Esophagus muscularis mucosa (tissue), 4 donors: ENCODE measurements around the gene BEST2. TPM values are rescaled to one million over a fixed set of nuclear protein-coding genes. Genes with fewer than 3 reads are reported as not detected.
A peak's percentile ranks its signal among the peaks of the same experiment; 100 is the strongest.

Experiments
- DNase-seq: peaks from one replicate; pipeline ENCODE4 v3.0.0-alpha.2; 2017; ENCODE audit errors: extremely low spot score
- H3K27ac ChIP-seq, 4 donors: fragments of 200-600 bp; sonication (generic); replicated peaks in 1 of 4; 1 replicate in 3 of 4; 2 replicates in 1 of 4; pipeline ENCODE4 v1.5.1; 2016 to 2019; ENCODE audit warnings: mild to moderate bottlenecking in 1 of 4
- H3K27me3 ChIP-seq, 4 donors: fragments of 200-600 bp; sonication (generic); one replicate each; pipeline versions ENCODE4 v1.5.1 to v1.6.0; 2016 to 2019
- H3K36me3 ChIP-seq, 4 donors: fragments of 200-600 bp; sonication (generic); one replicate each; pipeline ENCODE4 v1.5.1; 2016 to 2019
- H3K4me1 ChIP-seq, 4 donors: fragments of 200-600 bp; sonication (generic); one replicate each; pipeline ENCODE4 v1.5.1; 2016 to 2019
- H3K4me3 ChIP-seq, 4 donors: fragments of 200-600 bp; sonication (generic); 1 replicate in 2 of 4; 2 replicates in 2 of 4; pipeline ENCODE4 v1.5.1; 2016 to 2019; ENCODE audit warnings: mild to moderate bottlenecking in 4 of 4, moderate library complexity in 1 of 4
- H3K9me3 ChIP-seq, 4 donors: fragments of 200-600 bp; sonication (generic); 1 replicate in 3 of 4; 2 replicates in 1 of 4; pipeline ENCODE4 v1.5.1; 2016 to 2019
- CTCF ChIP-seq, 3 experiments: fragments of 200-600 bp in 2 of 3; fragments of 450-650 bp in 1 of 3; sonication (generic) in 2 of 3; IDR thresholded peaks; one replicate each; pipeline ENCODE4 v1.5.1; 2017 to 2019; ENCODE audit warnings: antibody characterized with exemption in 3 of 3, mild to moderate bottlenecking in 2 of 3, moderate library complexity in 1 of 3
- EP300 ChIP-seq: sonication (generic); formaldehyde crosslinking; IDR thresholded peaks from one replicate; pipeline ENCODE4 v1.6.1; 2017; ENCODE audit warnings: antibody characterized with exemption
- POLR2A ChIP-seq: fragments of 450-650 bp; IDR thresholded peaks from one replicate; pipeline ENCODE4 v1.6.1; 2017; ENCODE audit warnings: antibody characterized with exemption, moderate library complexity, mild to moderate bottlenecking, low read depth
- POLR2AphosphoS5 ChIP-seq, 2 donors: sonication (generic); formaldehyde crosslinking; IDR thresholded peaks; one replicate each; pipeline ENCODE4 v1.6.1; 2017; ENCODE audit warnings: antibody characterized with exemption in 2 of 2
- WGBS: methylation state at CpG from one replicate; pipeline ENCODE4 v1.1.5; 2018; 5-methylcytosine and 5-hydroxymethylcytosine counted together
- intact Hi-C: fragments of 100-400 bp; cut with DNase I; formaldehyde crosslinking; loops from one replicate; pipeline ENCODE4 v1.15.1; 2023
- total RNA-seq, 4 donors: library from RNA; depleted of rRNA; stranded (reverse); fragments of >200 nt; gene quantifications; one replicate each; pipeline versions ENCODE4 v1.1.0 to v1.2.1, GENCODE V29; 2016

Gene BEST2
- total RNA-seq, 4 donors from 2014 or later: not detected

GRCh38 chr19:12793290-12794195, 42.0 kb downstream of the BEST2 start:
- TF ChIP-seq POLR2A (peak; percentile 54), POLR2AphosphoS5 (IDR thresholded peaks at IDR 0.05) (peak in 1 of 2 donors; percentile 96), CTCF (IDR thresholded peaks at IDR 0.05) (peak in 1 of 3 experiments; percentile 20), EP300 (peak; percentile 96)
- WGBS: under 1% methylated on average over 23 of the region's 81 CpGs

GRCh38 chr19:12794196-12794941, 42.8 kb downstream of the BEST2 start:
- H3K27me3 ChIP-seq: no peaks in the 10 kb centered on the region
- TF ChIP-seq POLR2AphosphoS5 (IDR thresholded peaks at IDR 0.05) (no peak), CTCF (IDR thresholded peaks at IDR 0.05) (peak in 1 of 3 experiments; percentile 21)
- peak overlapping the region; percentile 97 to 99 (median 99) for H3K27ac ChIP-seq
- intact Hi-C loops: no loop called here
- H3K4me1 ChIP-seq: peaks cover 19 to 39% (median 37%) of the 10 kb centered on the region in 4 donors
- DNase-seq: no peak
- H3K36me3 ChIP-seq: peaks cover 4 to 32% (median 15%) of the 10 kb centered on the region in 4 donors
- peak overlapping the region; percentile 87 to 97 (median 90) for H3K4me3 ChIP-seq
- 71% methylated on average over 7 of the region's 7 CpGs for WGBS
- H3K9me3 ChIP-seq: peaks cover 0 to 3% (median 0%) of the 10 kb centered on the region in 4 donors

More at GRCh38 chr19:12793290-12794195, 42.0 kb downstream of the BEST2 start:
- Histone ChIP-seq H3K27me3 (no peaks in the 10 kb centered on the region), H3K9me3 (peaks cover 0 to 3% (median 0%) of the 10 kb centered on the region in 4 donors), H3K4me3 (peak overlapping the region; percentile 87 to 97 (median 90)), H3K36me3 (peaks cover 0 to 23% (median 8%) of the 10 kb centered on the region in 4 donors), H3K4me1 (peaks cover 27 to 47% (median 45%) of the 10 kb centered on the region in 4 donors), H3K27ac (peak overlapping the region; percentile 97 to 99 (median 99))
- DNase-seq: peak; percentile 99
- intact Hi-C loops: no loop called here

DNA sequence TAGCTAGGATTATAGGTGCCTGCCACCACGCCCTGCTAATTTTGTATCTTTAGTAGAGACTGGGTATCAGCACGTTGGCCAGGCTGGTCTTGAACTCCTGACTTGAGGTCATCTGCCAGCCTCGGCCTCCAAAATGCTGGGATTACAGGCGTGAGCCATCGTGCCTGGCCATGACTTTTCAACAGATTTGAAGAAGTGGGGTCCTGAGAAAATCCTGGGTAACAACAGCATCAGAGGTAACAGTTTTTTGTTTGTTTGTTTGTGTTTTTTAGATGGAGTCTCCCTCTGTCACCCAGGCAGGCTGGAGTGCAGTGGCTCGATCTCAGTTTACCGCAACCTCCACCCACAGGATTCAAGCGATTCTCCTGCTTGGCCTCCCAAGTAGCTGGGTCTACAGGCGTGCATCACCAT, 43.4 kb downstream of the BEST2 start:
- Histone ChIP-seq H3K4me1 (peaks cover 22 to 40% (median 38%) of the 10 kb centered on the region in 4 donors), H3K27ac (peak overlapping the region; percentile 97 to 99 (median 99)), H3K9me3 (peaks cover 0 to 3% (median 0%) of the 10 kb centered on the region in 4 donors), H3K27me3 (no peaks in the 10 kb centered on the region), H3K36me3 (peaks cover 6 to 38% (median 21%) of the 10 kb centered on the region in 4 donors), H3K4me3 (no peak overlapping the region)
- intact Hi-C loops: loop anchor here (5.0 kb wide), 1 partner anchor 33 kb away; no protein-coding TSS in a partner anchor
- no peak for DNase-seq
- 92% methylated on average over 9 of the region's 9 CpGs for WGBS
- TF ChIP-seq EP300 (no peak), CTCF (IDR thresholded peaks at IDR 0.05) (no peak), POLR2AphosphoS5 (IDR thresholded peaks at IDR 0.05) (no peak), POLR2A (no peak)

GRCh38 chr19:12796146-12797071, 44.8 kb downstream of the BEST2 start:
- Histone ChIP-seq H3K36me3 (peaks cover 6 to 43% (median 26%) of the 10 kb centered on the region in 4 donors), H3K27ac (peak overlapping the region; percentile 63 to 99 (median 84)), H3K4me1 (peaks cover 27 to 43% (median 38%) of the 10 kb centered on the region in 4 donors), H3K4me3 (peak overlapping the region in 1 of 4 donors; percentile 18), H3K9me3 (peaks cover 0 to 1% (median 0%) of the 10 kb centered on the region in 4 donors), H3K27me3 (no peaks in the 10 kb centered on the region)
- 5% methylated on average over 13 of the region's 18 CpGs for WGBS
- TF ChIP-seq CTCF (IDR thresholded peaks at IDR 0.05) (peak; percentile 95 to 99 (median 95)), POLR2A (peak; percentile 2), POLR2AphosphoS5 (IDR thresholded peaks at IDR 0.05) (peak in 1 of 2 donors; percentile 79), EP300 (no peak)
- intact Hi-C loops: loop anchor here (1.0 to 5.0 kb wide), 2 partner anchors 19 to 34 kb away; no protein-coding TSS in a partner anchor
- DNase-seq: no peak
